Tibial nerve (tissue), 4 donors: ENCODE results near the gene ELMO1.

Source experiments
- EP300 ChIP-seq, 2 donors: sonication (generic); formaldehyde crosslinking; IDR thresholded peaks; one replicate each; pipeline ENCODE4 v1.6.1; 2017; ENCODE audit warnings: antibody characterized with exemption in 2 of 2, mild to moderate bottlenecking in 1 of 2
- POLR2A ChIP-seq, 2 donors: fragments of 450-650 bp; IDR thresholded peaks; one replicate each; pipeline ENCODE4 v1.6.1; 2017; ENCODE audit warnings: antibody characterized with exemption in 2 of 2, mild to moderate bottlenecking in 2 of 2, moderate library complexity in 2 of 2
- TF ChIP-seq, protein P1 (sequence below), 5 experiments: fragments of 200-600 bp in 3 of 5; fragments of 450-650 bp in 2 of 5; sonication (generic) in 3 of 5; IDR thresholded peaks; one replicate each; pipeline ENCODE4 v1.5.1; 2016 to 2019; ENCODE audit warnings: antibody characterized with exemption in 5 of 5, mild to moderate bottlenecking in 3 of 5, moderate library complexity in 2 of 5

DNA sequence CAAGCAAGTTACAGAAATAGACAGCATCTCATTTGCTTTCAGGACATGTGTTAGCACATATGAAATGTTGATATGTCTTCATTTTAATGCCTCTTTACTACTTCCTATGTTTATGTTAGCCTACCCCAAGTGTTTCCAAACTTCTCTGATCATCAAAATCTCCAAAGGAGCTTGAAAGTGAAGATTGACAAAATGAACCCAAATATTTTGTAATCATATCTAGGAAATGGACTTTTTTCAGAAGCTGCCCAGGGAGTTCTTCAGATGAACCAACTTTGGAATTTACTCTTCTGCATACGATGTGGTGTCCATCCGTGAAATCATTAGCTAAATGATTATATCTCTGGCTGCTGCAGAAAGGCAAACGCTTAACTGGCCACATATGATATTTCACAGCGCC is 623.2 kb downstream of the ELMO1 start:
- TF ChIP-seq EP300 (IDR thresholded peaks at IDR 0.05) (no peak), POLR2A (IDR thresholded peaks at IDR 0.05) (no peak)
- TF ChIP-seq, protein P1, sequence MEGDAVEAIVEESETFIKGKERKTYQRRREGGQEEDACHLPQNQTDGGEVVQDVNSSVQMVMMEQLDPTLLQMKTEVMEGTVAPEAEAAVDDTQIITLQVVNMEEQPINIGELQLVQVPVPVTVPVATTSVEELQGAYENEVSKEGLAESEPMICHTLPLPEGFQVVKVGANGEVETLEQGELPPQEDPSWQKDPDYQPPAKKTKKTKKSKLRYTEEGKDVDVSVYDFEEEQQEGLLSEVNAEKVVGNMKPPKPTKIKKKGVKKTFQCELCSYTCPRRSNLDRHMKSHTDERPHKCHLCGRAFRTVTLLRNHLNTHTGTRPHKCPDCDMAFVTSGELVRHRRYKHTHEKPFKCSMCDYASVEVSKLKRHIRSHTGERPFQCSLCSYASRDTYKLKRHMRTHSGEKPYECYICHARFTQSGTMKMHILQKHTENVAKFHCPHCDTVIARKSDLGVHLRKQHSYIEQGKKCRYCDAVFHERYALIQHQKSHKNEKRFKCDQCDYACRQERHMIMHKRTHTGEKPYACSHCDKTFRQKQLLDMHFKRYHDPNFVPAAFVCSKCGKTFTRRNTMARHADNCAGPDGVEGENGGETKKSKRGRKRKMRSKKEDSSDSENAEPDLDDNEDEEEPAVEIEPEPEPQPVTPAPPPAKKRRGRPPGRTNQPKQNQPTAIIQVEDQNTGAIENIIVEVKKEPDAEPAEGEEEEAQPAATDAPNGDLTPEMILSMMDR (IDR thresholded peaks at IDR 0.05) = no peak
